Activated CD4-positive, alpha-beta memory T cell treated with anti-CD3 and anti-CD28 coated beads, Interleukin-2, amount 10 ng/mL, durations not matched to agents 7 days and 5 days (primary cell): ENCODE results near the gene OPRL1. TPM values are rescaled to one million over a fixed set of nuclear protein-coding genes. Genes with fewer than 3 reads are reported as not detected.

Source experiments
- CTCF ChIA-PET: fragments of 350-600 bp; sonication (Branson Sonifier 250); formaldehyde crosslinking; loops from one replicate; lab custom pipeline; 2021; ENCODE audit warnings: antibody characterized with exemption, inconsistent platforms; lab: Charles Lee
- POLR2A ChIA-PET: fragments of 350-600 bp; sonication (Branson Sonifier 250); formaldehyde crosslinking; loops from one replicate; lab custom pipeline; 2021; ENCODE audit warnings: antibody characterized with exemption; lab: Charles Lee
- DNase-seq: peaks from one replicate; pipeline ENCODE4 v3.0.0-alpha.2; 2020
- H3K27ac Mint-ChIP-seq: one replicate; pipeline ENCODE4 v1.8.0; 2021; ENCODE audit warnings: mild to moderate bottlenecking, mixed read lengths
- H3K27me3 Mint-ChIP-seq: one replicate; pipeline ENCODE4 v1.8.0; 2021; ENCODE audit warnings: mixed read lengths
- H3K36me3 Mint-ChIP-seq: one replicate; pipeline ENCODE4 v1.8.0; 2021; ENCODE audit warnings: low read depth, mixed read lengths
- H3K4me1 Mint-ChIP-seq: one replicate; pipeline ENCODE4 v1.8.0; 2021; ENCODE audit warnings: mixed read lengths
- H3K4me3 Mint-ChIP-seq: one replicate; pipeline ENCODE4 v1.8.0; 2021; ENCODE audit warnings: mild to moderate bottlenecking, mixed read lengths
- H3K9me3 Mint-ChIP-seq: one replicate; pipeline ENCODE4 v1.8.0; 2021; ENCODE audit warnings: mixed read lengths
- total RNA-seq, 2 experiments: library from RNA; stranded (reverse); gene quantifications; one replicate each; pipeline ENCODE4 v1.2.3, GENCODE V29; 2021

The OPRL1 gene
- total RNA-seq, 2 experiments from 2014 or later, result 1.2 to 1.6 TPM

DNA sequence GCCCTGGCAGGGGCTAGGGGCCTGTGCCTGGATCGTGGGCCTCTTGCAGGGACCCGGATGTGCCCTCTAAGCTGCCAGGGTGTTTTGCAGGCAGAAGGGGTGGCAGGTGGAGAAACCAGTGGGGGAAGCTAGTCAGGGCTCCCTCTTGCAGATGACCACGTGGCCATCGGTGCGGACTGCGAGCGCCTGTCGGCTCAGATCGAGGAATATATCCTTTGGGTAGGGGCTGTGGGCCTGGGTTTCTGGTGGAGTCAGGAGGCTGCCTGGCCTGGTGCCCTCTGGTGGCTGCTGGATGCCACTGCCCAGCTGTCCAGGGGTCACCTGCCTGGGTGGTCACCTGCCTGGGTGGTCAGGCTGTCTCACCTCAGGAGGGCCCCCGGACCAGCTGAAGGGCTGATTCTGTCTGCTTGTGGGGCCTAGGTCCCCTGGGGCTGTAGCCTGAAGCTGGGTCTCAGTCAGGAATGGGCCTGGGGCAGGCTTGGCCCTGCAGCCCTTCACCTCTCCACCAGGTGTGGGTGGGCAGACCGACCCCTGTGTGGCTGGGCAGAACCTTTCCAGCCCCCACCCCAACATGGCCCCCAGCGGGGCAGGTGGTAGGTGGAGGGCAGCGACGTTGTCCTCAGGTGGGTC is 10.2 kb upstream of the OPRL1 start:
- no peak overlapping the region for H3K4me3 Mint-ChIP-seq
- DNase-seq, result peak; percentile 47
- H3K4me1 Mint-ChIP-seq, result peaks cover 57% of the 10 kb centered on the region
- CTCF ChIA-PET, result interaction anchor here (1.0 to 1.9 kb wide), 3 partner anchors 8 to 30 kb away, joined by 3 to 10 read pairs (median 6); no protein-coding TSS in a partner anchor
- no peaks in the 10 kb centered on the region for H3K27me3 Mint-ChIP-seq
- no peaks in the 10 kb centered on the region for H3K9me3 Mint-ChIP-seq
- no peak overlapping the region for H3K27ac Mint-ChIP-seq
- POLR2A ChIA-PET, result interaction anchor here (0.8 to 3.9 kb wide), 4 partner anchors 8 to 30 kb away, joined by 3 to 16 read pairs (median 8); partner anchors contain the start of genes OPRL1 and RGS19
- peaks cover 28% of the 10 kb centered on the region for H3K36me3 Mint-ChIP-seq

DNA sequence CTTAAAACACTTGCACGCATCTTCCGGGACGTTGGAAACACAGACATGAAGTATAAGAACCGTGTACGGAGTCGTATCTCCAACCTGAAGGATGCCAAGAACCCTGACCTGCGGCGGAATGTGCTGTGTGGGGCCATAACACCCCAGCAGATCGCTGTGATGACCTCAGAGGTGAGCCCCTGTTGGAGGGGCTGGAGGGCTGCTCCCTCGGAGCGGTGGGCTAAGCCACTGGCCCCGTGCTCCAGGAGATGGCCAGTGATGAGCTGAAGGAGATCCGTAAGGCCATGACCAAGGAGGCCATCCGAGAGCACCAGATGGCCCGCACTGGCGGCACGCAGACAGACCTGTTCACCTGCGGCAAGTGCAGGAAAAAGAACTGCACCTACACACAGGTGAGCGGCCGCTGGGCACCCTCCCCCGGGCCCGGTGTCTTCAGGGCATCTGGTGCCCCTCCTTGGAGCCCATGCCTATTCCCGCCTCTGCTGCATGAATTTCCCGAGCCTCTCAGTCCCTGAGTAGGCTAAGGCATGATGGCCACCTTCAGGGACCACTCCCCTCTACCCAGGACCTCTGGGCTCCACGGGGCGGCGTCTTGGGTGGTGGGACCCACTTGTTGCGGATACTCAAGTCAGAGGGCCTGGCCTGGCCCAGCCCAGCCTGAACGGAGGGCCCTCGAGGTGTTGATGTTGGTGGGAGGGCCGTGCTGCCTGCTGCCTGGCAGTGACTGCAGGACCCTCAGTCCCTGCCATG is 9.5 kb upstream of the OPRL1 start:
- Mint-ChIP-seq H3K9me3 (no peaks in the 10 kb centered on the region), H3K4me1 (peaks cover 55% of the 10 kb centered on the region), H3K27me3 (no peaks in the 10 kb centered on the region), H3K27ac (no peak overlapping the region), H3K4me3 (no peak overlapping the region), H3K36me3 (peaks cover 35% of the 10 kb centered on the region)
- ChIA-PET CTCF (interaction anchor here (1.0 to 1.9 kb wide), 3 partner anchors 8 to 31 kb away, joined by 3 to 10 read pairs (median 6); no protein-coding TSS in a partner anchor), POLR2A (interaction anchor here (0.8 to 3.9 kb wide), 3 partner anchors 8 to 31 kb away, joined by 3 to 16 read pairs (median 9); partner anchors contain the start of genes OPRL1 and RGS19)
- DNase-seq, result no peak

DNA sequence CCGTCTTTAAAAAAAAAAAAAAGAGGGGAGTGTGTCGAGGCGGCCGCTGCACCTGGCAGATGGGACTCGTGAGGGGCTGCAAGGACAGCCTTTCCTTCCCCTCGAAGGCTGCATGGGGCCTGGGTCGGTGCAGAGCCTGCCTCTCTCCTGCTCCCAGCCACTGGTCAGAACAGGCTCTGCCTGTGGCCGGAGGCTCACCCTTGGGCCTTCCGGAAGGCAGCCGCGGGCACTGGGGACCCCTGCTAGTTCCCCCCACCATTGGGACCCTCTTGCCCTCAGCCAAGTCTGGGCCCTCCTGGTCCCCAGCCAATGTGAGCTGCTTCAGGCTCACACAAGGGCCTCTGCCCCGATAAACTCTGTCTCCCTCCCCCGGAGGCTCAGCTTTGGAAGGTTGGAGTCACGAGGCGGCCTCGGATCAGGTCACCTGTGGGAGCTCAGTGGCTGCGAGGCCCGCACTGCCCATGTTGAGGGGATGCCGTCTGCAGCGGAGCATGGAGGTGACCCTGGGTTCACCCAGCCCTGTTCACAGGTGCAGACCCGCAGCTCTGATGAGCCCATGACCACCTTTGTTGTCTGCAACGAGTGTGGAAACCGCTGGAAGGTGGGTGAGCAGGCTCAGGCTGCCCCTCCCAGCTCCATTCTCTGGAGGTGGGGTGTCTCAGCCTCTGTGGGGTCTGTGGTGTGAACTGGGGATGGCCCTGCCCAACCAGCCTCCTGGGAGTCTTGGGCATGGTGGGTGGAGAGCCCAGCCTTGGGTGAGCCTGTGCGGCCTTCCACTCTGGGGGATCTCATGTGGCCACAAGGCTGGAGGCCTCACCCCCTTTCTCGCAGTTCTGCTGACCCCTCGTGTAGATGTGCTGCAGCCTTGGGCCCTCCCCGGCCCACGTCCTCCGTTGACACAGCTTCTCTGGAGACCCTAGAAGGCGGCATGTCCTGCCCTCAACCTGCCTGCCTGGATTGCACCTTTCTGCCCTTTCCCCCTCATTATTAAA is 8.2 kb upstream of the OPRL1 start:
- ChIA-PET POLR2A (interaction anchor here (1.0 kb wide), 1 partner anchor 30 kb away, joined by 3 read pairs; no protein-coding TSS in a partner anchor), CTCF (no interaction called here)
- H3K4me1 Mint-ChIP-seq, result peaks cover 55% of the 10 kb centered on the region
- DNase-seq, result no peak
- H3K36me3 Mint-ChIP-seq, result peaks cover 44% of the 10 kb centered on the region
- H3K9me3 Mint-ChIP-seq, result no peaks in the 10 kb centered on the region
- no peaks in the 10 kb centered on the region for H3K27me3 Mint-ChIP-seq
- H3K27ac Mint-ChIP-seq, result no peak overlapping the region
- no peak overlapping the region for H3K4me3 Mint-ChIP-seq

DNA sequence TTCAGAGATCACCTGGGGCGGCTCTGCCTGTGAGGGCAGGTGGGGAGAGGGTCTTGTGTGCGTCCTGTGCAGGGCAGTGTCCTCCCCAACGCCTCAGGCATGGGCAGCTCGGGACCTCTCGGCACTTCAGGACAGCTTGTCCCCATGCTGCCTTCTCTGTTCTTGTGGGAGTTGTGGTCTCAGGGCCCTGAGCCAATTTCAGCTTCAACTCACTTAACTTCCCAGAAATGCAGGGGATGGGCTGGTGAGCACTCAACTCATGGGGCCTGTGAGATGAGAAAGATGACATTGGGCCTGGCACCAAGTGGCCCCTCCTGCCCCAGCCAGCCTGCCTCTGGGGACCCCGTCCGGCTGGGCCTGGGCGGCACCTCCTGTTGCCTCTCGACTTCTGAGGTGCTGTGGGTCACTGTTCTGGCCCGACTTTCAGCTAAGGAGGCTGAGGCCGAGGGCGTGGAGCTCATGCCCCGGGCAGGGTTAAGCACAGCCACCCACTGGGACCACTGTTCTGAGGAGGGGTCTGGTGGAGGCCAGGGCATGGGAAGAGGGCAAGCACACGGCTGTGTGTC is 7.3 kb upstream of the OPRL1 start:
- Mint-ChIP-seq H3K27me3 (no peaks in the 10 kb centered on the region), H3K9me3 (no peaks in the 10 kb centered on the region), H3K4me1 (peaks cover 50% of the 10 kb centered on the region), H3K36me3 (peaks cover 50% of the 10 kb centered on the region), H3K4me3 (no peak overlapping the region), H3K27ac (no peak overlapping the region)
- DNase-seq, result no peak
- POLR2A ChIA-PET, result interaction anchor here (1.0 to 1.2 kb wide), 3 partner anchors 8 to 30 kb away, joined by 3 to 5 read pairs (median 3); partner anchors contain the start of gene TCEA2
- CTCF ChIA-PET, result no interaction called here

DNA sequence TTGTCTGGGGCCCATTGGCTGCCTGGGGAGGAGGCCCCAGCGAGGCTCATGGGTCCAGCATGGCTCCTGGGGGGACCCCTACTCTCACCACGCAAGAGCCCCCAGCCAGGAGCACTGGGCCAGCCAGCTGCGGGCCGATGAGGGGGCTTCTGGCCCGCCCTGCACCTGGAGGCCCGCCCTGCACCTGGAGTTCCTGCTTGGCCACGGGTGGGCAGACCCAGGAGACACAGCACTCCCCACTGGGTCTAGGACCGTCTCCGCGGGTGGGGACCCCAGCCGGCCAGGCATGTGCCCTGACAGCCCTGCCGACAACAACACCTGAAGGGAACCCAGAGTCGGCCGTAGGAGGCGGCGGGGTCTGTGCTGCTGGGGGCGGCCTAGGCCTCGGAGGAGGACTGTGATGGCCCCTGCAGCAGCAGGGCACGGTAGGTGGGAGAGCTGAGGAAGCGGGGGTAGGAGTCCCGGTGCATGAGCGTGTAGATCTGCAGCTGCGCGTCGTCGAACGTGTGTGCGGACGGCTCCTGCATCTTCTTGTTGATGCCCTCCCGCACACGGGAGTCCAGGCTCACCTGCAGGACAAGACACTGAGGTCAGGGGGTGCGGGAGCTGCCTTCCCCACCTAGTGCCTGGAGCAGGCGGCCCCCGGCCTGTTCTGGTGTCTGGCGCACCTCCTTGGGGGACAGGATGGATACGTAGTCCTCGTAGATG is 6.3 kb upstream of the OPRL1 start:
- Mint-ChIP-seq H3K27ac (peak overlapping the region; percentile 40), H3K9me3 (no peaks in the 10 kb centered on the region), H3K27me3 (no peaks in the 10 kb centered on the region), H3K4me3 (no peak overlapping the region), H3K36me3 (peaks cover 57% of the 10 kb centered on the region), H3K4me1 (peaks cover 46% of the 10 kb centered on the region)
- ChIA-PET CTCF (no interaction called here), POLR2A (interaction anchor here (0.9 to 1.2 kb wide), 2 partner anchors 8 to 9 kb away, joined by 3 to 5 read pairs; no protein-coding TSS in a partner anchor)
- no peak for DNase-seq

DNA sequence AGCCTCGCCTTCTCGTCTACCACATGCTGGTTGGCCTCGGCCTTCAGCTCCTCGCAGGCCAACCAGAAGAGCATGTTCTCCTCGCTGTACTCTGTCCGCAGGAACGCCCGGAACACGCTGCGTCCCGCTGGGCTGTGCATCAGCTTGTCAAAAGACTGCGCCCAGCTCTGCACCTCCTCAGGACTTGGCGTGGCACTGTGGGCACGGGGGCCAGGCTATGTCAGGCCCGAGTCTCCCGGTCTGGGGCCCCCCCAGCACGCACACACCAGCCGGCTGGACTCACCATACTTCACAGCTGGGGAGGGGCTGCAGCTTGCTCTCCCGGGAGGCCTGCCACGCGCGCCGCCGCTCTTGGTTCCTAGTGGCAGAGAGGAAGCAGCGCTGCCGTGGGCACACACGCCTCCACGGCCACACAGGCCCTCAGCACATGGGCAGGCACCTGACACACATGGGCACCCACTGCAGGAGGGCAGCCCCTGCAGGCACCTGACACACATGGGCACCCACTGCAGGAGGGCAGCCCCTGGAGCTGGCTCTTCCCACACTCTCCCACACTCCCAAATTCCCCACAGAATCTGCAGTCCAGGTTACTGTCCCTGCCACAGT is 5.6 kb upstream of the OPRL1 start:
- H3K4me3 Mint-ChIP-seq, result no peak overlapping the region
- H3K27ac Mint-ChIP-seq, result no peak overlapping the region
- DNase-seq, result no peak
- no peaks in the 10 kb centered on the region for H3K27me3 Mint-ChIP-seq
- no peaks in the 10 kb centered on the region for H3K9me3 Mint-ChIP-seq
- H3K4me1 Mint-ChIP-seq, result peaks cover 43% of the 10 kb centered on the region
- ChIA-PET CTCF (no interaction called here), POLR2A (interaction anchor here (0.9 kb wide), 1 partner anchor 8 kb away, joined by 3 read pairs; no protein-coding TSS in a partner anchor)
- peaks cover 63% of the 10 kb centered on the region for H3K36me3 Mint-ChIP-seq

DNA sequence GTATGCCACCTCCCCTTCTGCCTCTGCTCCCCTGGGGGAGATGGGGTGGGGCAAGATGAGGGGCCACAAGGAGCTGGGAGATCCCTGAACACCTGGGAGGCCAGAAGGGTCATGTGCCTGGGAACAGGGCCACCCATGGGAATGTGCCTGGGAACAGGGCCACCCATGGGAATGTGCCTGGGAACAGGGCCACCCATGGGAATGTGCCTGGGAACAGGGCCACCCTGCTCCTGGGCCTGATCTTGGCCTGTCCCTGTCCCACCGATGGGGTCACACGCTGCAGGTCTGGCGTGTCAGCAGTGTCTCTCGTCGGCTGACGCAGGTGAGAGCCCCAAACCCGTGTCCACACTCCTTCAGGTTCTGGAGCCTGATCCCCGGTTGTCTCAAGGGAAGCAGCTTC is 4.9 kb upstream of the OPRL1 start:
- DNase-seq, result no peak
- Mint-ChIP-seq H3K27ac (no peak overlapping the region), H3K9me3 (no peaks in the 10 kb centered on the region), H3K36me3 (peaks cover 63% of the 10 kb centered on the region), H3K4me1 (peaks cover 40% of the 10 kb centered on the region), H3K27me3 (no peaks in the 10 kb centered on the region), H3K4me3 (no peak overlapping the region)
- ChIA-PET CTCF (interaction anchor here (1.1 kb wide), 1 partner anchor 9 kb away, joined by 3 read pairs; no protein-coding TSS in a partner anchor), POLR2A (interaction anchor here (5.9 kb wide), 1 partner anchor 9 kb away, joined by 74 read pairs; no protein-coding TSS in a partner anchor)

DNA sequence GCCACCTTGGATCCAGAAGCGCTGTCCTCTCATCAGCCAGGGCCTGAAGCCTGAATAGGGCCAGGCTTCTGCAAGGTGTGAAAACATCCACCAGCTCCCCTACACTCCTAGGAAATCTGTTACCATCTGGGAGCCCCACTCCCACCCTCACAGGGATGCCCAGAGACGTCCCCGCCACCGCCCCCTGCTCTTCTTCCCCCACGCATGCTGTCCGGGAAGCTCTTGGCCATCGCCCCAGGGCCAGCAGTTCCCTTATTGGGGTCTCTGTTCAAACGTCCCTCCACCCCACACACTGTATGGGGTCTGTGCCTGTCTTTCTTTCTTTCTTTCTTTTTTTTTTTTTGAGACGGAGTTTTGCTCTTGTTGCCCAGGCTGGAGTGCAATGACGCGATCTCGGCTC is 4.3 kb upstream of the OPRL1 start:
- Mint-ChIP-seq H3K27me3 (no peaks in the 10 kb centered on the region), H3K36me3 (peaks cover 63% of the 10 kb centered on the region), H3K4me1 (peaks cover 46% of the 10 kb centered on the region), H3K27ac (peak overlapping the region; percentile 62), H3K4me3 (no peak overlapping the region), H3K9me3 (no peaks in the 10 kb centered on the region)
- DNase-seq, result no peak
- ChIA-PET POLR2A (interaction anchor here (5.9 kb wide), 1 partner anchor 10 kb away, joined by 74 read pairs; no protein-coding TSS in a partner anchor), CTCF (interaction anchor here (1.1 kb wide), 1 partner anchor 8 kb away, joined by 3 read pairs; no protein-coding TSS in a partner anchor)

DNA sequence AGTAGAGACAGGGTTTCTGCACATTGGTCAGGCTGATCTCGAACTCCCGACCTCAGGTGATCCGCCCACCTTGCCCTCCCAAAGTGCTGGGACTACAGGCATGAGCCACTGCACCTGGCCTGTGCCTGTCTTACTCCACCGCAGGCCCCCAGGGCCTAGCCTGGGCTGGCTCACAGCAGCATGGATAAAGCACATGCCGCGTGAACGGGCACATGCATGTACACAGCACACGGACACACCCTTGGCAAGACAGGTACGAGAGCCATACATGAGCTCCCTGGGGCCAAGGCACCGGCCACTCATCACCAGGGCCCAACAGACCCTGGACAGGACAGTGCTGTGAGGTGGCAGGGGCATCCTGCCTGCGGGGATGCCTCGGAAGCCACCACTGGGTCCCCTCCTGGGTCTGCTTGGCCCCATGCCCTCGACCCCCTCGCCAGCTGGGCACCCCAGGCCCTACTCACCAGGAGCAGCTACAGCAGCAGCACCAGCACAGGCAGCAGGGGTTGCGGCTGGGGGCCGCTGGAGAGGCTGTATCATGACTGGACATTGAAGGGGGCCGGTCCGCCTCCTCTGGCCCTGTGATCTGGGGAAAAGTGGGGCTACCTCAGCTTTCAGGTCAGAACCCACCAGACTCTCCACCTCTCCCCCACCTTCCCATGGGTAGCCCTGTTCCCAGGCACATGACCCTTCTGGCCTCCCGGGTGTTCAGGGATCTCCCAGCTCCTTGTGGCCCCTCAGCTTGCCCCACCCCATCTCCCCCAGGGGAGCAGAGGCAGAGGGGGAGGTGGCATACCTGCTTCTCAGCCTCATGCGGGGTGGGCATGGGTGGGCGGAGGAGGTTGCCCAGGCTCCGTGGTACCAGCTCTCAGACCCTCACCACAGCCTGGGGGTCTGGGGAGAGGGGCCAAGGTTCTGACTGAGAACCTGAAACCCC is 3.6 kb upstream of the OPRL1 start:
- H3K27me3 Mint-ChIP-seq, result peaks cover 2% of the 10 kb centered on the region
- peaks cover 63% of the 10 kb centered on the region for H3K36me3 Mint-ChIP-seq
- H3K4me3 Mint-ChIP-seq, result peak overlapping the region; percentile 93
- POLR2A ChIA-PET, result interaction anchor here (1.0 to 5.9 kb wide), 3 partner anchors 11 to 503 kb away, joined by 3 to 74 read pairs (median 5); partner anchors contain the start of gene LIME1
- no peak for DNase-seq
- H3K27ac Mint-ChIP-seq, result peak overlapping the region; percentile 92
- CTCF ChIA-PET, result interaction anchor here (1.0 to 1.1 kb wide), 2 partner anchors 7 to 44 kb away, joined by 3 read pairs; no protein-coding TSS in a partner anchor
- peaks cover 49% of the 10 kb centered on the region for H3K4me1 Mint-ChIP-seq
- no peaks in the 10 kb centered on the region for H3K9me3 Mint-ChIP-seq

DNA sequence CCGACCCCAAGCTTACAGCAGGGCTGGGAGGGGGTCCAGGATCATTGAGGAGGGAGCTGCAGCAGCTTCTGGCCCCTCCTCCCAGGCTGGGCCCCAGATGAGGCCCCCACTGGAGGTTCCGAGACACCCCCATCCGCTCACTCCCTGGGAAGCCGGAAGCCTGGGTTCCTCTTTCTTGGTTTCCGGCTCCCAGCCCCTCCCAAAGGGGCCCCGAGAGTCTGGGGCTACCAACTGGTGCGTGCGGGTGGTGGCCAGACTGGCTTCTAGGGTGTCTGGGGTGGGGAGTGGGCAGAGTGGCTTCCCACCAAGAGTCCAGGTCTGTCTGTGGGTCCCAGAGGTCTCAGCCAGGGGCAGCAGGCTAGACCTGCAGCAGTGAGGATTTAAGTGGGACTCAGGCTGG is 2.8 kb upstream of the OPRL1 start:
- DNase-seq, result peak; percentile 61
- Mint-ChIP-seq H3K4me3 (peak overlapping the region; percentile 93), H3K27ac (peak overlapping the region; percentile 92), H3K4me1 (peaks cover 55% of the 10 kb centered on the region), H3K27me3 (peaks cover 7% of the 10 kb centered on the region), H3K36me3 (peaks cover 60% of the 10 kb centered on the region), H3K9me3 (no peaks in the 10 kb centered on the region)
- CTCF ChIA-PET, result interaction anchor here (1.0 to 2.5 kb wide), 2 partner anchors 10 to 43 kb away, joined by 3 to 12 read pairs; no protein-coding TSS in a partner anchor
- POLR2A ChIA-PET, result interaction anchor here (1.4 to 5.9 kb wide), 2 partner anchors 12 to 340 kb away, joined by 5 to 74 read pairs; partner anchors contain the start of gene LIME1
